AG04449 (cell line): ENCODE measurements around the gene PCNX1.

ENCODE experiments used
- CTCF ChIA-PET: fragments of 350-600 bp; formaldehyde crosslinking; extraction: SDS; loops from one replicate; lab custom pipeline; 2021; ENCODE audit warnings: antibody characterized with exemption; lab: Yijun Ruan, JAX
- POLR2A ChIA-PET: fragments of 400-600, 350-600 bp; formaldehyde crosslinking; extraction: SDS; loops from one replicate; lab custom pipeline; 2020; ENCODE audit warnings: antibody characterized with exemption, inconsistent platforms; lab: Yijun Ruan, JAX
- DNase-seq: peaks from one replicate; pipeline ENCODE4 v3.0.0-alpha.2; 2010; ENCODE audit warnings: low read depth, low spot score
- H3K4me3 ChIP-seq: 2 replicates; pipeline ENCODE4 v1.5.1; 2011; ENCODE audit warnings: low read depth, mild to moderate bottlenecking, control low read depth, low read length
- TF ChIP-seq, protein P1 (sequence below): IDR thresholded peaks from one replicate; pipeline ENCODE4 v1.5.1; 2011; ENCODE audit warnings: mild to moderate bottlenecking, moderate library complexity, low read length, control low read depth, inconsistent platforms; ENCODE audit not compliant: insufficient read depth; ENCODE audit errors: missing control alignments

PCNX1 gene

DNA sequence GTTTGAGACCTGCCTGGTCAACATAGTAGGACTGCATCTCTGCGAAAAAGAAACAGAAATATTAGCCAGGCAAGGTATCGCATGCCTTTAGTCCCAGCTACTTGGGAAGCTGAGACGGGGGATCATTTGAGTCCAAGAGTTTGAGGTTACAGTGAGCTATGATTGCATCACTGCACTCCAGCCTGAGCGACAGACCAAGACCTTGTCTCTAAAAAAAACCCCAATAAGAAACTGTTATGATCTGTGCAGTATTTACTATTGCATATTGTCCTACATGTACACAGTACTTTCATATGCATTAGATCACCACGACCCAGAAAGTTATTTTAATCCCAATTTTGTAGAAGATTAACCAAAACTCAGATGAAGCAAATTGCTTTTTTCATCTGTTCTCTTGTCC is 187.5 kb downstream of the PCNX1 start:
- no peak for DNase-seq
- TF ChIP-seq, protein P1, sequence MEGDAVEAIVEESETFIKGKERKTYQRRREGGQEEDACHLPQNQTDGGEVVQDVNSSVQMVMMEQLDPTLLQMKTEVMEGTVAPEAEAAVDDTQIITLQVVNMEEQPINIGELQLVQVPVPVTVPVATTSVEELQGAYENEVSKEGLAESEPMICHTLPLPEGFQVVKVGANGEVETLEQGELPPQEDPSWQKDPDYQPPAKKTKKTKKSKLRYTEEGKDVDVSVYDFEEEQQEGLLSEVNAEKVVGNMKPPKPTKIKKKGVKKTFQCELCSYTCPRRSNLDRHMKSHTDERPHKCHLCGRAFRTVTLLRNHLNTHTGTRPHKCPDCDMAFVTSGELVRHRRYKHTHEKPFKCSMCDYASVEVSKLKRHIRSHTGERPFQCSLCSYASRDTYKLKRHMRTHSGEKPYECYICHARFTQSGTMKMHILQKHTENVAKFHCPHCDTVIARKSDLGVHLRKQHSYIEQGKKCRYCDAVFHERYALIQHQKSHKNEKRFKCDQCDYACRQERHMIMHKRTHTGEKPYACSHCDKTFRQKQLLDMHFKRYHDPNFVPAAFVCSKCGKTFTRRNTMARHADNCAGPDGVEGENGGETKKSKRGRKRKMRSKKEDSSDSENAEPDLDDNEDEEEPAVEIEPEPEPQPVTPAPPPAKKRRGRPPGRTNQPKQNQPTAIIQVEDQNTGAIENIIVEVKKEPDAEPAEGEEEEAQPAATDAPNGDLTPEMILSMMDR, result no peak
- POLR2A ChIA-PET, result no interaction called here
- CTCF ChIA-PET, result interaction anchor here (4.4 kb wide), 1 partner anchor 9 kb away, joined by 38 read pairs; no protein-coding TSS in a partner anchor
- H3K4me3 ChIP-seq, result no peak overlapping the region

DNA sequence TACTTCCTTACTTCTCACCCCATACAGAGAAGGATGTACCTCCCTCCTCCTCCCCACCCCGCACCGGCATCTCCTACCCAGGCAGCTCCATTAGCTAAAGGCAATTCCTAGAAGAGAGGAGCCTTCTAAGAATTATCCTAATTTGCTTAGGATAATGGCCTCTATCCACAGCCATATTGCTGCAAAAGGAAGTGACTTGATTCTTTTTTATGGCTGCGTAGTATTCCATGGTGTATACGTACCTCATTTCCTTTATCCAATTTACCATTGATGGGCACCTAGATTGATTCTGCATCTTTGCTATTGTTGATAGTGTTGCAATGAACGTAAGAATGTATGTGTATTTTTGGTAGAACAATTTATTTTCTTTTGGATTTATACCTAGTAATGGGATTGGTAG is 189.7 kb downstream of the PCNX1 start:
- CTCF ChIA-PET, result no interaction called here
- POLR2A ChIA-PET, result no interaction called here

DNA sequence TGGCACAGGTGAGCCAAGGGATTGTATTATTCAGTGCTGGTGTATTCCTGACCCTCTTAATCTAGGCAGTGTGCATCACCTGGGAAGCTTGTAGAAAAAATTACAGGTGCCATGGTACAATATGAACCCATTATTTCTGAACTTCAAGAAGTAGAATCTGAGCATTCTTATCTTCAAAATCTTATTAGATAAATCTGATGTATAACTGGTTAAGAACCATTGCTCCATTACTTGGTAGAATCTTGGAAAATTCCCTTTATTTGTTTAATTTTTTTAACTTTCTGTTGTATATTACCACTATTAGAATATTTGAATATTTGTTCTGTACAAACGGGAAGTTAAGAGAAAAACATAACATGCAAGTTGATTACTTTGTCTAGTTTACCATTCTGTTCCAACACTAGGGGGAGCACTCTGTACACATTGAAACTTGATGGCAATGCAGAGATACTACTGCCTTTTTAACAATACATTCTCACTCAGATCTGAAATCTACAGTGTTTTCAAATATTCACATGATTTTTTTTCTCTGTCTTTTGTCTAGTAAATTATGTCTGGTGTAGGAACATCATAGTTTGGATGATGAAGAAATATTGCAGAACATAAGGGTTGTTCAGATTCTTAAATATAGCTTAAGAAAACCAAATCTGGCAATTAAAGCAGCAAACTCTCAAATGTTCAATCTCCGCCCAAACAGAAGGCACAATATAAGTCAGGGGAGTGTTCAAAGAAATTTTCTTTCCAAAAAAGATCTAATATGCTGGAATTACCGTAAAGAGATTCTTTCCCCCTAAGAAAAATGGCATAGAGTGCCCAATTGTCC is 196.6 kb downstream of the PCNX1 start:
- CTCF ChIA-PET, result interaction anchor here (0.6 to 5.7 kb wide), 33 partner anchors 8 to 753 kb away, joined by 3 to 48 read pairs (median 4); no protein-coding TSS in a partner anchor
- no peak overlapping the region for H3K4me3 ChIP-seq
- no peak for DNase-seq
- TF ChIP-seq, protein P1, result peak; percentile 66
- POLR2A ChIA-PET, result no interaction called here

More for the DNA sequence above, 189.7 kb downstream of the PCNX1 start:
- H3K4me3 ChIP-seq, result no peak overlapping the region
- TF ChIP-seq, protein P1, result no peak
- no peak for DNase-seq

DNA sequence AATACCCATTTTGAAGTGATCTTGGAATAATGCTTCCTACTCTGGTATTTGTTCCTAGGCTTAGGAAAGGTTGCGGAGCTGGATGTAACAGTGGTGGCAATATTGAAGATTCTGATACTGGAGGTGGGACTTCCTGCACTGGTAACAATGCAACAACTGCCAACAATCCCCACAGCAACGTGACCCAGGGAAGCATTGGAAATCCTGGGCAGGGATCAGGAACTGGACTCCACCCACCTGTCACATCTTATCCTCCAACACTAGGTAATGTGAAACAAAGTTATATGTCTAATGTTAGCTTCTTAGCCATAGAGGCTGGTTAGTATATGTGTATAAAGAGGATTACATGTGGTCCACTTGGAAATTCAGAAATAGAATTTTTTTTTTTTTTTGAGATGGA is 197.9 kb downstream of the PCNX1 start:
- POLR2A ChIA-PET, result no interaction called here

DNA sequence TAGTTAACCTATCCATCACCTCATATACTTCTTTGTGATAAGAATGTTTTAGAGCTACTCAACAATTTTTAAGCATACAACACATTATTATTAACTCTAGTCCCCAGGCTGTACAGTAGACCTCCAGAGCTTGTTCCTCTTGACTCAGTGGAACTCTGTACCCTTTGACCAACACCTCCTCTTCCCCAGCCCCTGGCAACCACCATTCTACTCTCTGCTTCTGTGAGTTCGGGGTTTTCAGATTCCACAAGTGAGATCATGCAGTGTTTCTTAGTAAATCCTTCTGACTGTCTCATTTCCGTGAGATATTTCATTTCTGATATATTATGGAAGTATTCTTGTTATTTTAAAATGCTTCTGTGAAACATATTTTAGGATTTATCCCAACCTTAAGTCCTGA is 200.7 kb downstream of the PCNX1 start:
- no peak for DNase-seq
- TF ChIP-seq, protein P1, result no peak
- ChIA-PET POLR2A (no interaction called here), CTCF (interaction anchor here (1.3 to 5.7 kb wide), 3 partner anchors 10 to 747 kb away, joined by 4 to 48 read pairs (median 6); no protein-coding TSS in a partner anchor)
- H3K4me3 ChIP-seq, result no peak overlapping the region

More for the DNA sequence above, 197.9 kb downstream of the PCNX1 start:
- TF ChIP-seq, protein P1, result no peak
- DNase-seq, result no peak
- CTCF ChIA-PET, result interaction anchor here (0.8 to 5.7 kb wide), 13 partner anchors 9 to 750 kb away, joined by 3 to 48 read pairs (median 20); no protein-coding TSS in a partner anchor
- H3K4me3 ChIP-seq, result no peak overlapping the region
